Measurements from ENCODE around the gene HOXD10.

DNA sequence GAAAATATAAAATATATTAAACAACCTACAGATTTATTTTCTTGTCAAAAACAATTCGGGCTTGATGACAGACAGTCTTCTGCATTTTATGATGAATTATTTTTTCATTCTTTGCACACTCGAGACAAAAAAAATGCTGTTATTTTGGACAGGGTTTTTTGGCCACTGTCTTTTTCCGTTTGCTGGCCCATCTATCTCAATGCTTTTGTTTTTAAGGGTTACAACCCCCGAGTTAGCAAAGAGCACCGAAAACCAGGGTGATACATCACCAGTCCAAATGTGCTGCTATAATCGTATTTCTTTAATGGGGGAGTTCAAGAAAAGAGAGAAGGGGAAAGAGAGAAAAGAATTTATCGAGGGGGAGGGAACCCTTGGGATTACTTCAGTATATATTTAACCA, 40.5 kb upstream of the HOXD10 start:
- no peak for TF ChIP-seq NFIC (IDR thresholded peaks at IDR 0.05)
- no peak for TF ChIP-seq ATF7 (IDR thresholded peaks at IDR 0.05)
- no peak for TF ChIP-seq POLR2A (conservative IDR thresholded peaks at IDR 0.05)
- TF ChIP-seq PHTF2 (CRISPR knock-in tag; IDR thresholded peaks at IDR 0.05): no peak
- TF ChIP-seq GATAD2B (IDR thresholded peaks at IDR 0.05; ENCODE audit: borderline replicate concordance): no peak
- TF ChIP-seq ARNT (IDR thresholded peaks at IDR 0.05): no peak
- TF ChIP-seq MAFK (IDR thresholded peaks at IDR 0.05; ENCODE audit: low read length): no peak
- no peak for TF ChIP-seq JUNB (CRISPR knock-in tag; conservative IDR thresholded peaks at IDR 0.05)
- no peak for TF ChIP-seq BHLHE40 (IDR thresholded peaks at IDR 0.05; ENCODE audit: low read length)
